OCI-LY1 (cell line): ENCODE results near the gene EDN1.

ENCODE experiments used
- CTCF ChIP-seq: fragments of 200-600 bp; sonication (generic), shearing (Covaris generic); IDR thresholded peaks from 2 replicates; pipeline ENCODE4 v1.5.1; 2017; ENCODE audit warnings: mild to moderate bottlenecking, antibody characterized with exemption, low read length, moderate library complexity, mixed read lengths
- EZH2 ChIP-seq: fragments of 200-600 bp; sonication (generic), shearing (Covaris generic); IDR thresholded peaks from 2 replicates; pipeline ENCODE4 v1.8.0; 2017; ENCODE audit warnings: borderline replicate concordance, mixed run types, mild to moderate bottlenecking, antibody characterized with exemption, low read length, moderate library complexity, mixed read lengths

GRCh38 chr6:12271997-12272396, 18.2 kb upstream of the EDN1 start:
- TF ChIP-seq CTCF = no peak
- no peak for TF ChIP-seq EZH2
